NCI-H526 treated with DMSO at 0.1 percent for 48 hours (cell line): Measurements from ENCODE around the gene PIGM.
A peak's percentile ranks its signal among the peaks of the same experiment; 100 is the strongest.

Experiments used
- DNase-seq: peaks from one replicate; lab custom pipeline; 2025; lab: John Stamatoyannopoulos, UW

PIGM gene

DNA sequence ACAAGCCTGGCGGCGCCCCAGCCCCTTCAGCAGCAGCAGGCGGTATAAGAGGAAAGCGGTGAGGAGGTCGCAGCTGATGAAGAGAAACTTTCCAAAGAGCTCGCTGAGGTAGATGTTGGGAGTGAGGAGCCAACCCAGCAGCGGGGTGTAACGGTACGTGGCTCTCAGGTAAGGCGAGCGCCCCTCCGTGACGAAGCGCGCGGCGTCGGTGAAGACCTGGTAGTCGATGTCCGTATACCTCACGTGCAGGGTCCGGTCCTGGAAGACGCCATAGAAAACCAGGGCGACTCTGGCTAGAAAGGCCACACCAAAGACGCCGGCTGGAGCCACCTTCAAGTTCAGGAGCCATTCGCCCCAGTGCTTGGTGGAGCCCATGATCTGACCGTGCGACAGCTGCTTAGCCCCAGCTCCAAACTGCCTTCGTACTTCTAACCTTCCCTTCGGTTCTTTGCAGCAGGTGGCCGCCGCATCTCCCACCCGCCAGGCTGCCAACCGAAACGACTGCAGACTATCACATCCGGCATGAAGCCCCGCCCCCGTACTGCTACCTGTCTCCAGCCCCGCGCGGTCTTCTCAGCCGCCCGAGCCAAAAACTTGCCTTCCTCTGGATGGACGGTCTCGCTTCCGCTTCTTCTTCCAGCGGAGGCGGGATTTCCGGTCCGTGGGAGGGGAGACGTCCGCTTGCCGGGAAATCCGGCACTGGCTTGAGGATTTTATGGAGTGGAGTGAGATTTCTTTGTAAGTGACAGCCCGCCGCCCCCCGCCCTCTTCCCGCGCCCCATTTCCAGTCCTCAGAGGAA is at the start of gene PIGM:
PIGM (minus strand) TSS at position 626 of the 800 bp plus-strand sequence; CDS start at position 375, 251 bp downstream.
- DNase-seq: peak; percentile 99

DNA sequence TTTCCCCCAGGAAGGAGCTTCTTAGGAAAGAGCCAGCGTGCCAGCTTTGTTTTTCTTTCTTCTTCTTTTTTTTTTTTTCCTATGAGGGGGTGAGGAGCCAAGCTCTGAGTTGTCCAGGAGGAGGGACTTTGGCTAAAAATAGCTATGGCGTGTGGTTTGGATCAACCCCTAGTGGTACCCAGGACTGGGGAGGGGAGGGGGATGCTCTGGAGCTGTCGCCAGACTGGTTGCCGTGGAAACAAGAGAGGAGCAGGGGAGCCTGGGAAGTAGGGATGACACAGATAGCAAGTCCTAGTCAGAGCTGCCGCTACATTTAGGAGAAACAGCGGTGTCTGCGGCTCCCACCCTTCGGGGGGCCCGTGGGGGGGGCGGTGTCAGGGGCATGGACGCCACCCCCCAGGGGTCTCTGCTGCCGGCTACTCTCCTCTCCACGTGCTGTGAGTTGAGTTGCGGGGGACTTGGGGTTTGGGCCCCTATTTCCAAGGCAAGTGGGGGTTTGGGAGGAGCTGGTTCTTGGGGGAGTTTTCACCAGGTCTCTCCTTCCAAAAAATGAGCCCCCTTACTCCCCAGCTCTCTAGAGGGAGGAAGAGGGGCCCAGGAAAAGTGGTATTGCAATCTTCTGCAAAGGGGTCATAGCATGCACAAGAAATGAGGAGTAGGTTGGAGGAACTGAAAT is 49.6 kb upstream of the PIGM start, which contains the start of gene KCNJ9:
KCNJ9 (plus strand) TSS at position 278 of the 676 bp plus-strand sequence. CDS start 2,493 bp downstream, outside the sequence.
- DNase-seq: no peak

DNA sequence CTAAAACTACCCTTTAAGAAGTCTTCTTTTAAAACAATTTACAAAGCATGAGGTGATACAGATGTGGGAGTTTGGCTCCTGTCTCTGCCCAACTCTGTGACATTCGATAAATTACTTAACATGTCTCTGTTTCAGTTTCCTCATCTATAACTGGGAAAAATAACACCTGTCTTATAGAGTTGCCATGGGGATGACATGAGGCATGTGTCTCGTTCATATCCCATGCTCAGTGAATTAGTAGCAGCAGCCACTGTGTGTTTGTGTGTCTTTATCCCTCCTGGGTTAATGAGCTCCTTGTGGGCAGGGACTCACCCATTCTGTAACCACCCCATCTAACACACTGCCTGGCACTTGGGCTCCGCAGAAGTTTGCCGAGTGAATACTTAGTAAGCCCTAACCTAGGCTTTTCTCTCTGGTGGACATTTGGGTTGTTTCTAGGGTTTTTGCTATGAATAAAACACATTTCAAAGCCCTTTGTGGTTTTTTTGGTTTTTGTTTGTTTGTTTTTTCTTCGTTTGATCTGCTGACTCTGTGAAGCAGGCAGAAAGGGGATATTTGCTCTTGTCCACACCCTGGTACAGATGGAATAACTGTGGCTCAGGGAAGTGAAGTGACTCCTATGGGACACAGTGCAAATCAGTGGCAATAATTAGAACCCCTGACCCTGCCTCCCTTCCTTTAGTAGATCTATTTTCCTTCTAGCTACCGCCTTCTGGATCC is 48.8 kb upstream of the PIGM start:
- DNase-seq: no peak

GRCh38 chr1:160079448-160079847 is 47.7 kb upstream of the PIGM start:
- no peak for DNase-seq

DNA sequence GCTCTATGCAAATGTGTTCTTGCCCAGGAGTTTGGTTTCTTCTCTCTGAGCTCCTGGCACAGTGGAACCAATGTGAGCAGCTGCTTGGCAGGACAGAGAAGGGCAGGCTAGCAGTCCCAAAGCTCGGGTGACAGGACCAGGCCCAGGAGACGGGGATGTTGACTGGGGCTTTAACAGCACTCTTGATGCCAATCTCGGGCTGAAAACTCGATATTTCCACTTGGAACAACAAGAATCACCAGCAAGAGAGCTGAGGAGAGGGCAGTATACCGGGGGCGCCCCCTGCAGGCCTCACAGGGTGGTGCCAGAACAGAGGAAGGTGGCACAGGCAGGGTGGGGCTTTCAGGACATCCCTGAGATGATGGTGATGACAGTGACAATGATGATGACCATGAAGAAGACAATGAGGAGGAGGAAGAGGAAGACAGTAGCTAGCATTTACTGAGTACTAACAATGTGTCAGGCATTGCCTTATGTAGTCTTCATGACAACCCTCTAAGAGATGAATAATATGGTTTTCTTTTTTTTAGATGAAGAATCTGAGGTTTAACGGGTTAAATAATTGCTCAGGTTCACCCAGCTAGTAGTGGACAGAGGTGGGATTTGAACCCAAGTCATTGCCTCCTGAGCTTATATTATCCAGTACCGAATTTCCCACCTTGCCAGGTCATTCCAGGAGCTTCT is 46.9 kb upstream of the PIGM start:
- DNase-seq: peak; percentile 16

DNA sequence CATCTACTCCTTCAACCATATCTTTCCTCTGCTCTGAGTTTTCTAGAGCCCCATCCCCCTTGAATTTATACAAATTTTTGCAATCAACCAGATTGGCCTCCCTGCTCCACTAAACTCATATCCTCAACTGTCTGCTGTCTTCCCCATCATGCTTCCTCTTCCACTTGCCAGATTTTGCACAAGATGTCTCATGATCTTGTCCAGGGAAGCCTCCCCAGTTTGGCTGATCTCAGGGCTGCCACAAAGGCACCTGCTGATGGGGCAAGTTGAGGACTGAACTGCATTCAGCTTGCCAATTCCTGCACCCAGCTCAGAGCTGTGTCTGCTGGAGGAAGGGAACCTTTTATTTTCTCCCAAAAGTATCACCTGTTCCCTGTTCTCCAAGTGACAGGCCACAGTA is 45.7 kb upstream of the PIGM start:
- DNase-seq: no peak

GRCh38 chr1:160076295-160076694 is 44.5 kb upstream of the PIGM start:
- DNase-seq: no peak

DNA sequence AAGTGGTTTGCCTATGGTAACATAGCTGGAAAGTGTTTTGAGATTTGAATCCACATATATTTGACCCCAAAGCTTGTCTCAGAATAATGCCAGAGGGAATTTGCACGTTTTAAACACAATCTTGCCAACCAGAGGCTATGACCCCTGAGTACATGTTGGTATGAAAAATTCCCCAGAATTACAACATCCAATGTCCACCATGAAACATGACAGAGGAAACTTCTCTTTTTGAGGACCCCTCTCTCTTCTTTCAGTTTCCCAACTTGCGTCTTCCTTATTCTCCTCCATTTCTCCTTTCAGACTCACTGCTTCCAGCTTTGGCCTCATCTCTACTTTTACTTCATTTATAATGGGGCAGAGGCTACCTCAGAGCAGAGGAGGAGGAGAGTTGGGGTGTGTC is 44.0 kb upstream of the PIGM start:
- DNase-seq: no peak

GRCh38 chr1:160074865-160075264 is 43.1 kb upstream of the PIGM start:
- no peak for DNase-seq

DNA sequence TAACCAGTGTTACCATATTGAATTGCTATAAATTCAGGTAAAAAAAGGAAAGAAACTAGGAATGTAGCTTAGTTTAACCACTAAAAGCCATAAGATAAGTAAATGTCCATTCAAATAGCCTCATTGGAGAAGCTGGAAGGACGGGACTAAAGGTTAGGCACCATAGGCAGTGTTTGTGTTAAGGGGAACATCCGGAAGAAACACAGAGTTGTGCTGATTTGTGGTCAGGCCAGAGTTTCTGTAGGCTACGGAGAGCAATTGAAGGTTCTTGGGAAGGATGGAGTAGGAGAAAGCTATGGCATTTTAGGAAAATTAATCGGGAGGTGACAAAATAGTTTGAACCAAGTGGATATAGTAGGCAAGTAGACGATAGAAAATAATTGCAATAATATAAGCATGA is 39.5 kb upstream of the PIGM start:
- no peak for DNase-seq

GRCh38 chr1:160070243-160071163 is 38.7 kb upstream of the PIGM start:
- DNase-seq: peak; percentile 86

DNA sequence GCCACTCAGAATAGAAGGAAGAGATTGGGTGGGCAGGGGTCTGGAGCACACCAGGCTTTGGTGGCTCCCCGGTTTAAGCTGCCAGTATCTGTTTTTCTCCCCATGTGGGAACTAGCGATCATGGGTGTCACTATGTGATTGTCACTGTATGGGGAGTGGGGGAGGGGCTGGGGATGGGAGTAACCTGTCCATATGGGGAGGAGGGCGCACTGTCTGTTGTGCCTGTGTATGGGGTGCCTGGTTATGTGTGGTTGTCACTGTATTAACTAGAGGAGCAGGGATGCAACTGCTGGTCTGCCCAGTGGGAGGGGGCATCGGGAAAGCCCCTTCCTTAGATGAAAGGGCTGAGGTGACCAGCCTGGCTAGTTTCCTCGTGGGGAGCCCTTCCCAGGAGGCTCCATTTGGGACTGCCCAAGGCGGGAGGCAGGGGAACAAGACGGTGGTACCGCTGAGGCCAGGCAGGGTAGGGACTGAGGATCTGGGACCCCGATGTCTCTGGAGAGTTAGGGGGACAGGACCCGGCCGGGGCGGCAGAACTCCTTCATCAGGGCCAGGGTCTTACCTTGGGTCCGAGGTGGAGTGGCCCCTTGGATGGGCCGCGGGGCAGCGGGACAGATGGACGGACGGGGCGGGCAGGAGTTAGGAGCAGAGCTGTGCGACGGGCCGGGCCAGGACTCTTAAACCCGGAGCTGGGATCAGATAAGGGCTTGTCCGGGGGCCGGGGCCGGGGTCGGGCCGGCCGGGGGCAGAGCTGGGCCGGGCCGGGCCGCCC is 37.9 kb upstream of the PIGM start, which contains the start of gene KCNJ10:
KCNJ10 (minus strand) TSS at position 701 of the 772 bp plus-strand sequence. CDS start 27,628 bp downstream, outside the sequence.
- DNase-seq: no peak

- DNase-seq: no peak
Observed at GRCh38 chr1:160068225-160068624, 36.4 kb upstream of the PIGM start.

- DNase-seq: no peak
Observed at GRCh38 chr1:160066829-160067745, 35.3 kb upstream of the PIGM start.

DNA sequence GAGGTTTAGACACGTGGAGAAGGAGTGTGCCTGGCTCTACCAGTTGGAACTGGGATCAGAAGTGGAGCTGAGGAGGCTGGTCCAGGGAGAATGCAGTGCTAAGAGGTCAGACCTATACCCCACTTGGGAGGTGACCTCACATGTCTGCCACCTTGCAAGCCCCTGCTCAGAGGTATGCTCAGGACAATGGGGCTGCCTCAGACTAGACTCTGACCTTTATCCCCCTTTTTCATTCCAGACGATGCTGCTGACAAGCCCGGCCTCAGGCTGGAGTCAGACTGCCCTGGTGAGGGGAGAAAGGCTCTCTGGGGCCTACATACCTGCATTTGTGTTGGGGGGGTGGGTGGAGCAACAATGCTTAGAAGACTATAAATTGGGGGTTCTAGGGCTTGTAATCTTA is 33.0 kb upstream of the PIGM start:
- no peak for DNase-seq

DNA sequence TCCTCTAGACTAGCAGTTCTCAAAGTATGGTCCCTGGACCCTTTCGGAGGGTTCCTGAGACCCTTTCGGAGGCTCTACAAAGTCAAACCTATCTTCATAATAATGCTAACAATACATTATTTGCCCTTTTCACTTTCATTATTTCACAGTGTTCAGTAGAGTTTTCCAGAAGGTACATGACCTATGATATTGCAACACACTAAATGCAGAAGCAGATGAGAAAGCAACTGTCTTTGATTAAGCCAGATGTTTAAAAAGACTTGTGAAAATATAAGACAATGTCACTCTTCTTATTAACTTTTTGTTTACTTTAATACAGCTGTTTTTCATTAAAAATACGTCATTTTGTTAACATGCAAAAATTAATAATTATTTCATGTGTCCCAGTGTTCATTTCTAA is 32.4 kb upstream of the PIGM start:
- no peak for DNase-seq

DNA sequence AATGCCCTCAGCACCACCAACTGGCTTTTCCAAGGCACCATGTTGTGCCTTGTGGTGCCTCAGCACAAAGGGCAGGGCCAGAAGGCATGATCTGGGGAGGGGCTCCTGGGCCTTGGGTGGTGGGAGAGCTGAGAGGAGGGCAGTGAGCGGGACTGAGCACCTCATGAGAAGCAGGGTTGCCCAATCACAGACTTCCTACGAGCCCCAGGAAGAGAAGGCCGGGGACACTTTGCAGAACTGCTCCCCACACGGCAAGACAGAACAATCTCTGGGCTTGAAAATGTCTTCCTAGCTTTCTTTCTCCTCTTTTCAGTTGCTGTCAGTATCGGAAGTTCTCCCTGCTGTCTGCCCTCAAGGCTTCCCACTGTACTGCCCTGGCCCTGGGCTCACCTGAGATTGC is 31.4 kb upstream of the PIGM start:
- no peak for DNase-seq

GRCh38 chr1:160062230-160062532 is 30.4 kb upstream of the PIGM start:
- no peak for DNase-seq
